Panc1 (cell line): ENCODE results near the gene NRP1.

ENCODE experiments used
- POLR2AphosphoS5 ChIP-seq: IDR thresholded peaks from 2 replicates; pipeline ENCODE4 v1.6.1; 2012; ENCODE audit warnings: mild to moderate bottlenecking, low read depth, low read length, moderate library complexity
- SIN3A ChIP-seq: IDR thresholded peaks from 2 replicates; pipeline ENCODE4 v1.6.1; 2012; ENCODE audit warnings: low read depth, mild to moderate bottlenecking, low read length, moderate library complexity, borderline replicate concordance; ENCODE audit not compliant: insufficient read depth
- TCF7L2 ChIP-seq: IDR thresholded peaks from 2 replicates; pipeline ENCODE4 v1.6.1; 2011; ENCODE audit warnings: mild to moderate bottlenecking, low read depth, low read length, inconsistent platforms
- TF ChIP-seq, protein P1 (sequence below): fragments of 450-650 bp; IDR thresholded peaks from 2 replicates; pipeline ENCODE4 v1.5.1; 2017; ENCODE audit warnings: mild to moderate bottlenecking

DNA sequence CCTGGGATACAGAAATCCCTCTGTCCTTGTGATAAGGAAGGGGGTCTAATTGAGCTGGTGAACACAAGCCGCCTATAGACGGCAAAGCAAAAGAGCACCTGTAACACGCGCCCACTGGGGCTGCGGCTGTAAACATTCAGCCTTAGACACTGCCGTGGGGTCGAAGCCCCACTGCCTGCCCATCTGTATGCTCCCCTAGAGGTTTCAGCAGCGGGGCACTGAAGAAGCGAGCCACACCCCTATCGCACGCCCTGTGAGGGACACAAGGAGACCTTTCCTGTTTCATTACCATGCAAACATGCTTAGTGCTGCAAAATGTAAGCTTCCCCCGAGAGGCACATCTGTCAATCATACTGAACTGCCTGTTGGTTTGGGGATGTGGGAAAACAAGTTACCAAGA is 82.1 kb downstream of the NRP1 start:
- TF ChIP-seq, protein P1, sequence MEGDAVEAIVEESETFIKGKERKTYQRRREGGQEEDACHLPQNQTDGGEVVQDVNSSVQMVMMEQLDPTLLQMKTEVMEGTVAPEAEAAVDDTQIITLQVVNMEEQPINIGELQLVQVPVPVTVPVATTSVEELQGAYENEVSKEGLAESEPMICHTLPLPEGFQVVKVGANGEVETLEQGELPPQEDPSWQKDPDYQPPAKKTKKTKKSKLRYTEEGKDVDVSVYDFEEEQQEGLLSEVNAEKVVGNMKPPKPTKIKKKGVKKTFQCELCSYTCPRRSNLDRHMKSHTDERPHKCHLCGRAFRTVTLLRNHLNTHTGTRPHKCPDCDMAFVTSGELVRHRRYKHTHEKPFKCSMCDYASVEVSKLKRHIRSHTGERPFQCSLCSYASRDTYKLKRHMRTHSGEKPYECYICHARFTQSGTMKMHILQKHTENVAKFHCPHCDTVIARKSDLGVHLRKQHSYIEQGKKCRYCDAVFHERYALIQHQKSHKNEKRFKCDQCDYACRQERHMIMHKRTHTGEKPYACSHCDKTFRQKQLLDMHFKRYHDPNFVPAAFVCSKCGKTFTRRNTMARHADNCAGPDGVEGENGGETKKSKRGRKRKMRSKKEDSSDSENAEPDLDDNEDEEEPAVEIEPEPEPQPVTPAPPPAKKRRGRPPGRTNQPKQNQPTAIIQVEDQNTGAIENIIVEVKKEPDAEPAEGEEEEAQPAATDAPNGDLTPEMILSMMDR, result no peak
- no peak for TF ChIP-seq POLR2AphosphoS5
- no peak for TF ChIP-seq SIN3A
- TF ChIP-seq TCF7L2, result no peak
